Non-pigmented ciliary epithelial cell (primary cell): Measurements from ENCODE around the gene PARVG.

ENCODE experiments used
- DNase-seq: peaks from one replicate; pipeline ENCODE4 v3.0.0-alpha.2; 2010; ENCODE audit warnings: low read depth

Gene PARVG

DNA sequence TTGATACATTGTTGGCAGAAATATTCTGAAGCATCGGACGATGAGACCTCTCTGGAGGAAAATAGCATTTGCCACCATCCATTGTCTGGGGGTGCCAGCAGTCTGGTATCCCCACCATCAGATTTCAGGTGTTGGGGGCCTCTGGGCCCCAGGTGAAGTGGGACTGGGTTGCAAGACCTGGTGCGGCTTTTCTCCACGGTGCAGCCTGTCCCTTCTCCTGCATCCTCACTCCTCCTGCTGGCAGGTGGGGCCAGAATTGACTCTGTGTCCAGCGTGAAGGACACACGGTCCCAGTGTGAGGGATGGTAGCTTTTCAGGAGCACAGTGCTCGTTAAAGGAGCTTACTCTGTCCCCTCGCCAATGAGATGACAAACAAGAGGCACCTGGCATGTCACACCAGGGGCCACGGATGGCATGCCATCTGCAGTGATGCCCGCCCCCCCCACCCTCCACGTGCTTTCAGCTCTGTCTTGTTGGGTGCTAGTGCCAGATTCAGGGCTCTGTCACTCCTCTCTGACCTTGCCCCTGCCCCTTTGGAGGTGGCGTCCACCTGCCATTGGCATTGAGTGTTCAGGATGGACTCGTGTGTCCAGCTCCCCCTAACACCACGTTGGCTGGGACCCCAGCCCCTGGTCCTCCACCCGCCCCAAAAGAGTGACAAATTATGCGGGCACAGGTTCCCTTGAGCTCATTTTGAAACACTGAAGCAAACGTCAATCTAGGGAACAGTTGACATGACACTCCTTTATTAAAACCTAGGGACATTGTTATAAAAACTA is 62.4 kb downstream of the PARVG start:
- DNase-seq = no peak

DNA sequence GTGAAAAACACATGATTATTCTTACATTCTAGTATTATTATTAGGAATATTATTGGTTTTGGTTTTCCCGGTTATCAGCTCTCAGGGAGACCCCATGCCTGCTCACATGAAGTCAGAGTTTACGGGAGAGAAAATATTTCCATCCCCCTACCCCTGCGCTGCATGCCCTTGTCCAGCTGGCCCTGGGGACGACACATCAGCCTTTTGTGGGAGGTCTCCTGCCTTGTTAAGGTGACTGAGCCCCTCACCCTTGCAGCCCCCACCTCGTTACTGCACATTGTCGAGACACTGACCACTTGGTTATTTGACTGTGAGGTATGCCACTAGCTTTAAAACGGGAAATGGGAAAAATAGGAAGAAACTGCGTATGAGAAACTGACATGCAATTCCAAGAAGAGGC is 63.0 kb downstream of the PARVG start:
- no peak for DNase-seq

DNA sequence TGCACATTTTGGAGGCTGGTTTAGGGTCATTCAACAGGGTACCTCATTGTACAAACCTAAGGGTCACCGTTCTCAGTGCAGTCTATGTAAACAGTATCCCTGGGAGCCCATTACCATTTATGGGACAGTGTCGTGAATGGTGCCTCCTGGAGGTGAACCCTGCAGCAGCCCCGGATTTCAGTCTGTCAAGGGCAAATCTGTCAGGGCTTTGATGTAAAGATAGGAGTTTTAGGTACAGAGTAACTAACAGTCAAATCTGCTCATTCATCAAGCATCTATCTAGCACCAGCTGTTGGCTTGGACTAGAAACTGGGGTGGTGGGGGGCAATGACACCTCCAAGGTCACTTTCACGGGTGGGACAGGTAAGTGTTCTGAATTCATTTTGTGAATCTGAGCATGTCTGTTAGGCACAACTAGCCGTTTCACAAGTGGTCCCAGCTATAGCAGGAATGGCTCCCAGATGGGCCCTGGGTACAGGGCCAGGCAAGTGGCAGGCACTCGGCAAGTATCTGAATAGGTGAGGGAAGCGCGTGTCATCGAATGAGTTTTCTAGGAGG is 63.6 kb downstream of the PARVG start:
- no peak for DNase-seq

DNA sequence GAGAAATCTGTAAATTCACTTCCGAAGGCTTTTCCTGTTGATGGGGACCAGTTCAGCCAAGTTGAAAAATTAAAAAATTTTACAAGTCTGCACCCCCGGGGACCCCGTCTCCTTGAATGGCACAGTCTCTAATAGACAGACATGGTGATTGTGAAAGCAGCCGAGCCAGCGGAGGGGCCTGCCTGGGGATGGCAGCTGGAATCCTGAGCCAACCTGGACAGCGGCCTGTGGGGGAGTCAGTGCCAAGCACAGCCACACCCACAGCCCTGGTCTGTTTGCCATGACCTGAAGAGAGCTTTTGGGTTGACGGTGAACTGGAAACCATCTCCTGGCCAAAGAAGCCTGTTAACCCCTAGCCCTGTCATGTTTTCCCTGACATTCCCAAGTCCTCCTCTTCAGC is 64.7 kb downstream of the PARVG start:
- no peak for DNase-seq

DNA sequence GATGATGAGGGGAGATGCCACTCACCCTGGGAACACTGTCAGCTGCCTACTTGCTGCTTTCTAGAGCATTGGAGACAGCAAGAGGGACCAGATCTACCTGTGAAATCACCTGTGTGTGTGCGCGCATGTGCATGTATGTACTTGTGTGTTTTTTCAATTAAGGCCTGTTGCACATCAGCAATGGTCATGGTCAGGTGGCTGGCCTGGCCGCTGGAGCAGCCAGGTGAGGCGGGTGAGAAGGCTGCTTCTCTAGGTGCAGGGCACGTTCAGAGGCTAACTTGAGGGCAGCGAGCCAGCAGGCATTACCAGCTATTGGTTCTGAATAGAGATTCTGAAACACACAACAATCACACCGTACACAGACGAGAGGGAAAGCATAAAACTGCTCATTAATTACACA is 65.1 kb downstream of the PARVG start:
- no peak for DNase-seq

DNA sequence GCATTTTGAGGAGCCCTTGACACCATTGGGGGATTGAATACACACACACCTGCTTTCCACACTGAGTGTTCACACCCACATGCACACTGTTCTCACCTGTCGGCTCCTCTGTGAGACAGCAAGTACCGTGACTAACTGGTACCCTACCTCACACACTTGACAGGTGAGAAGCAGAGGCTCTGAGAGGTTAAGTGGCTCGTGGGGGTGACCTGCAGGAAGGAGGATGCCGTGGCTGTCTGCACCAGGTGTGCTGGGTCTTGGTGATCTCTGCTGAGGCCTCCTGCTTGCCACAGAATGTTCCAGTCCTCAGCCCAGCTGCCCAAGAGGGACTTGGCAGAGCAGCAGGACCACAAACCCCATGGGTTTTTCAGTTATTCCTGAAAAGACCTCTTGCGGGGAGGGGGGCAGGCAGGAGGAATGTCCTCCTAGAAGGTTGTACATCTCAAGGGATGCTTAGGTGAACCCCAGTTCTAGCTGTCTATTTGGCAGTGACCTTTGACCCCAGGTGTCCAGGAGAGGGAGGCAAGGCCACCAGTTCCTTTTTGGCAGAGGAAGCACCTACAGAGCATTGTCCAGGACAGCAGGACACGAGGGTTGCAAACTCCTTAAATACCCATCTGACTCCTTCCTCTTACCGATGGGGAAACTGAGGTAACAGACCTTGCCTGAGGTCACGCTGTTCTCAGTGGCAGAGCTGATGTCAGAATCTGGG is 66.0 kb downstream of the PARVG start:
- DNase-seq = no peak

DNA sequence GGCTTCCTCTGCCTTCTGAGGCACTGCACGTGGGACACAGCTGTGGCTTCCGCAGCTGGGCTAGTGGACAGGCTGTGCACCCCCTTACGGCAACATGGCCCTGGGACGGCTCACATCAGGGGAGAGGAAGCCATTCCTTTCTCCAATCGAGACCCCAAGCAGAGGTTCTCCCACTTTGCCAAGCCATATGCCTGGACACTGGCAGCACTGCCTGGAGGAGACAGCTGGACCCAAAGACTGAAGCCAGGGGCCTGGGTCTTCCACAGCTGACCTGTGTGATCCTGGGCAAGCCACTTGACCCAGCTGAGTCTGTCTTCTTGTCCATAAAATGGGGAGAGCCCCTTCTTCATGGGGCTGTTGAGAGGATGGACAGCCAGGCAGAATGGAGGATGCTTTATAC is 66.6 kb downstream of the PARVG start:
- no peak for DNase-seq

DNA sequence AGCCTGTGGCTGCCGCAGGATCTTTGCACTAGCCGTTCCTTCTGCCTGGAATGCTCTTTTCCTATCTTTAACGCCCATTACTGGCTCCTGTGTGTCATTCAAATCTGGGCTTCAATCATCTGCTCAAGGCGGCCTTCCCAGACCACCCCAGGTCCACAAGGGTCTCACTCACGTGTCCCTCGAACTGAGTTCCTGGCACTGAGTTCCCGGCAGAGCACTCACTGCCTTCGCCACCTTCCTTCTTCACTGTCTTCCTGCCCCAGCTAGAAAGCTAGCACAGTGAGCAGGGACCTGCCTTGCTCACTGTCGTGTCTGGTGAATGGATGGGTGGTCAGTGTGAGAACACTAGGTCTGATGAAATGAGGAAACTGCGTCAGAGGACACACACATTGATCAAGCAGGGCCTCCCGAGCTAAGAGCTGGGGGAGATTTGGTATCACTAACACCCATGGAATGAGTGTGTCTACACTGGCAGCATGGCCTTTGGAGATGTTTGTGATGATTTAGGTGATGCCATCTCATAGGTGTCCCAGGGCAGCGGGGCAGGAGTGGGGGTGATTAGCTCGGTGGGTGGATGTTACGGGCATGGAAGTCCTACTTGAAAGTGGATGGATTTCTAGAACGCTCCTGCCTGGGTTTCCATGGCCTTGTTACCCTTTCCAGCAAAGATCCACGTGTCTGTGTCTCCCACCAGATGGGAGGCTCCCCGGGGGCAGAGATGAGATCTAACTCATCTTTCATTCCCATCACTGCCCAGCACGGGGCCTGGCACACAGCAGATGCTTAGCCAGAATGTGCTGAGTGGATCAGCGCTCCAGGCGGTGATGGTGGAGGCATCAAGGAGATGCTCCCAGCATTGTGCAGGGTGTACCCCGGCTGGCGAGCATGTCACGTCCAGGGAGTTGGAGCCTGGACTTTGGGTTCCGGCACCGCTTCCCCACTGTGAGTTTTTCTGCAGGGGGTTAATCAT is 67.5 kb downstream of the PARVG start:
- no peak for DNase-seq

DNA sequence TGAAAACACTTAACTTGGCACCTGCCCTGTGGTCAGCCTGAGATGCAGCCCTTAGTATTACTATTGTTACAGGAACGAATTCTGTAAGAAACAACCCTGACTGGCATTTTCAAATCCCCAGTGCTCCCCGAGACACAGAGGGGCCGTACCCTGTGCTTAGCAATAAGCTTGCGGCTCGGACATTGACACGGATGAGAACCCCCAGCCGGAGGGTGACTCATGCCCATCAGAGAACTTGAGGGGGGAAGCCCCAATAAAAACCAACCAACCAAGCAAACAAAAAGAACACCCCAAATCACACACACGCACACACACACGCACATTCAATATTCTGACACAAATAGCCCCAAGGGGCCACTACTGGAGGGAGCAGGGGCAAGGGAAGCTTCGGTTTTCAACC is 68.2 kb downstream of the PARVG start:
- DNase-seq = no peak

DNA sequence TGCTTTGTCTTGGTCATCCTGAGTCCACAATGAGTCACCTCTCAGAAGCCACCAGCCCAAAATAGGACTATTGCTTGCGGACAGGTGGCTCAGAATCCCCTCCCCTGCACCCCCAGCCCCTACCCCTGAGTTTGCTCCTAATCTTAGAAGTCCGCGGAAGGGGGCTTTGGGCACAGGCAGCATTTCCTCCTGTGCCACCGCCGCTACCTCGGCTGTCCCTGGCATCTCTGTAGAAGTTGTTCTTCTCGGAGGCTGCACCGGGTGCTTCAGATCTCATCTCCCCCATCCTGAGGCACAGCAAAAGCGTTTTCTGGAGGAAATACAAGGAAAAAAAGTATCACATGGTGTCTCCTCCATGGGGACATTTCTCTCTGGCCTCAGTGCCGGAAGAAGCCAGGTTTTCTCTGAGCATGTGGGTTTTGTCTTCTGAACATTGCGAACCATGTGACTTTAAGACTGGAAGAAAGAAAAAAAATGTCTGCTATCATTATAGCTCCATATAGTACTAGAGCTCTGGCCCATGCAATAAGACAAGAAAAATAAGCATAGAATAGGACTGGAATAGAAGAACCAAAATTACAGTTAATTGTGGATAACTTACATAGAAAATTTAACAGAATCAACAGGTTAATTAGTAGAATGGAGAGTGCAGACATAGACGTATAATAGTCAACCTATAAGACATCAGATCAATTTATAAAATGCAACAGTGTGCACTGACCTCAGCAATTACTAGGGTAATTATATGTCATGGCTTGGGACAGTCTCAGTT is 68.8 kb downstream of the PARVG start:
- DNase-seq = no peak

DNA sequence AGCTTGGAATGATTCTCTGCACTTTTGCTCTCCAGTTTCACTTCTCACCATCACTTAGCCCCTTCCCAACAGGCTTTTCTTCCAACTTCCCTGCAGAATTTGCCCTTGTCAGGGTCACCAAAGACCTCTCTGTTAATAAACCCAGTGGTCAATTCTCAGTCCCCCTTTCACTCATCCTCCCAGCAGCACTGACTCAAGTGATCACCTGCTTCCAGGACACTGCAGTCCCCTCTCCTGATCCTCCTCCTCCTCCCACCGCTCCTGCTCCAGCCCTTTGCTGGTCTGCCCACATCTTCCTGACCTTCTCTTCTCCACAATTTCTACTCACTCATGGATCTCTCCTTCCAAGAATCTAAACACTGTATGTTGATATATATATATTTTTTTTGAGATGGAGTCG is 74.1 kb downstream of the PARVG start:
- no peak for DNase-seq

DNA sequence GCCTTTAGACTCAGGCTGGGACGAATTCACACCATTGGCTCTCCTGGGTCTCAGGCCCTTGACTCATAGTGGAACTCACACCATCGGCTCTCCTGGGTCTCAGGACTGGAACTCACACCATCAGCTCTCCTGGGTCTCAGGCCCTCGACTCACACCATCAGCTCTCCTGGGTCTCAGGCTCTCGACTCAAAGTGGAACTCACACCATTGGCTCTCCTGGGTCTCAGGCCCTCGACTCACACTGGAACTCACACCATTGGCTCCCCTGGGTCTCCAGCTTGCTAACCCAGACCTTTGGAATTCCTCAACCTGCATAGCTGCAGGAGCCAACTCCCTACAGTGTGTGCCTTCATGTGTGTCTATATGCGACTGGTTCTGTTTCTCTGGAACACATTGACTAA is 75.4 kb downstream of the PARVG start:
- no peak for DNase-seq

DNA sequence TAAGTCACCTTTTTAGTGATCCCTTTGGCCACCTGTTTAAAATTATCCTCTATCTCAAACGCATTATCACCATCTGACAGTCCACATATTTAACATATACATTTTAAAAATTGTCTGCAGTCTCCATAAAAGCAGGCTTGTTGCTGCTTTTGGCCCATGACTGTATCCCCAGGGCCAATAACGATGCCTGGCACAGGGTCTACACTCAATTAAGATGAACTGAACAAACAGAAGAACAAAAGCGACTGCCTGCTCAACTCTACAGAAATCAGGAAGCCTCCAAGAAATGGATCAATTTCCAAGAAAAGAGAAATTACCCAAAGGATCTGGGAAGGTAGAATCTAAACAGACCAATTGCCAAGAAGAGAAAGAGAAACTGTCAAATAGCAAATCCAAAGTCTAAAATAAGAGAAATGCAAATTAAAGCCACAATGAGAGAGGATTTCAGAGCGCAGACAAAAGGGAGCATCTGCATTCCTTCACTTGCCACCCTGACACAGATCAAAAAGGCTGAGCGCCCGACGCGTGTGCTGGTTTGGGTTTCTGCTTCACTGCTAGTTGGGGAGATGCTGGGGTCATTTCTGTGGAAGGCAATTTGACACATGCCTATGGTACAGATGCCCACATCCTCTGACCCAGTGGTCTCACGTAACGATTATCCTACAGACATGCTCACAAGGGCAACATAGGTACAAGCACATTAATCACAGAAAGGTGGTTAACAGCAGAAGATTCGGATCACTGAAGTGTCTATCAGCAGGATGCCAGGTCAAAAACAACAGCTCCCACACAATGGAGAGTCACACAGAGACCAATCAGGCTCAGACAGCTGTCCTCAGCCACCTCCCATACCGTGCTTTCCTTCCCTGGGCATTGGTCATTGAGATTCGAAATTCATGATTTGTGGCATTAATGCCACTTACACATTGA is 76.1 kb downstream of the PARVG start:
- DNase-seq = no peak
